Calu3 (cell line): ENCODE measurements around the gene ATP6V0B. TPM values are rescaled to one million over a fixed set of nuclear protein-coding genes. Genes with fewer than 3 reads are reported as not detected.
A peak's percentile ranks its signal among the peaks of the same experiment; 100 is the strongest.

Experiments
- BruUV-seq: library from RNA; stranded (reverse); fragments of 400-500 nt; replicated peaks from 2 replicates; lab custom pipeline; 2021; lab: Mats Ljungman, UMichigan
- CTCF ChIA-PET: fragments of 300-600 bp; sonication (Branson Sonifier 250); formaldehyde crosslinking; loops from one replicate; lab custom pipeline; 2022; ENCODE audit warnings: antibody characterized with exemption; lab: Charles Lee
- DNase-seq: peaks from one replicate; pipeline ENCODE4 v3.0.0; 2022
- H3K27ac Mint-ChIP-seq: one replicate; pipeline ENCODE4 v1.8.0; 2022; ENCODE audit warnings: mixed read lengths; ENCODE audit not compliant: unreplicated experiment
- H3K27me3 Mint-ChIP-seq: one replicate; pipeline ENCODE4 v1.8.0; 2022; ENCODE audit warnings: mixed read lengths; ENCODE audit not compliant: unreplicated experiment
- H3K36me3 Mint-ChIP-seq: one replicate; pipeline ENCODE4 v1.8.0; 2022; ENCODE audit warnings: mild to moderate bottlenecking, moderate library complexity, mixed read lengths; ENCODE audit not compliant: insufficient read depth, unreplicated experiment
- H3K4me1 Mint-ChIP-seq: one replicate; pipeline ENCODE4 v1.8.0; 2022; ENCODE audit warnings: mild to moderate bottlenecking, low read depth, mixed read lengths; ENCODE audit not compliant: unreplicated experiment
- H3K4me3 Mint-ChIP-seq: one replicate; pipeline ENCODE4 v1.8.0; 2022; ENCODE audit warnings: mild to moderate bottlenecking, low read depth, moderate library complexity, mixed read lengths; ENCODE audit not compliant: unreplicated experiment
- H3K9me3 Mint-ChIP-seq: one replicate; pipeline ENCODE4 v1.8.0; 2022; ENCODE audit warnings: low read depth, mixed read lengths; ENCODE audit not compliant: unreplicated experiment
- CTCF ChIP-seq: fragments of 200-600 bp; IDR thresholded peaks from one replicate; pipeline ENCODE4 v1.8.0; 2022; ENCODE audit warnings: antibody characterized with exemption; ENCODE audit not compliant: unreplicated experiment
- intact Hi-C: fragments of 100-400 bp; cut with micrococcal nuclease; formaldehyde crosslinking; loops from one replicate; pipeline ENCODE4 v1.10.0; 2022; ENCODE audit not compliant: unreplicated experiment
- total RNA-seq: library from RNA; stranded (reverse); gene quantifications from 2 replicates; pipeline ENCODE4 v1.2.3, GENCODE V29; 2022

ATP6V0B gene
- total RNA-seq, 1 experiment from 2014 or later = 141 TPM

- Mint-ChIP-seq H3K27ac (no peak overlapping the region), H3K9me3 (no peaks in the 10 kb centered on the region), H3K36me3 (peaks cover 24% of the 10 kb centered on the region), H3K27me3 (no peaks in the 10 kb centered on the region), H3K4me1 (peaks cover 51% of the 10 kb centered on the region), H3K4me3 (no peak overlapping the region)
- CTCF ChIA-PET = no interaction called here
- BruUV-seq = no TSS peak
- TF ChIP-seq CTCF = no peak
- DNase-seq = no peak
- intact Hi-C loops = no loop called here
Observed at GRCh38 chr1:43983253-43983899, 8.6 kb downstream of the ATP6V0B start.

- CTCF ChIA-PET = no interaction called here
- Mint-ChIP-seq H3K9me3 (no peaks in the 10 kb centered on the region), H3K4me3 (no peak overlapping the region), H3K27me3 (no peaks in the 10 kb centered on the region), H3K36me3 (peaks cover 15% of the 10 kb centered on the region), H3K4me1 (peaks cover 47% of the 10 kb centered on the region), H3K27ac (no peak overlapping the region)
- no TSS peak for BruUV-seq
- DNase-seq = no peak
- no peak for TF ChIP-seq CTCF
- intact Hi-C loops = no loop called here
Observed at GRCh38 chr1:43984855-43985254, 10.1 kb downstream of the ATP6V0B start.

- H3K4me1 Mint-ChIP-seq = peaks cover 38% of the 10 kb centered on the region
- intact Hi-C loops = no loop called here
- peaks cover 15% of the 10 kb centered on the region for H3K36me3 Mint-ChIP-seq
- CTCF ChIA-PET = interaction anchor here (0.6 to 1.0 kb wide), 2 partner anchors 17 to 20 kb away, joined by 4 to 6 read pairs; no protein-coding TSS in a partner anchor
- no TSS peak for BruUV-seq
- TF ChIP-seq CTCF = no peak
- DNase-seq = no peak
- H3K27ac Mint-ChIP-seq = no peak overlapping the region
- no peaks in the 10 kb centered on the region for H3K27me3 Mint-ChIP-seq
- H3K4me3 Mint-ChIP-seq = no peak overlapping the region
- H3K9me3 Mint-ChIP-seq = no peaks in the 10 kb centered on the region
Observed at GRCh38 chr1:43985984-43986595, 11.3 kb downstream of the ATP6V0B start.

GRCh38 chr1:43986712-43987111 lies 12.0 kb downstream of the ATP6V0B start:
- DNase-seq = peak; percentile 25
- Mint-ChIP-seq H3K27me3 (no peaks in the 10 kb centered on the region), H3K27ac (no peak overlapping the region), H3K4me3 (no peak overlapping the region), H3K36me3 (peaks cover 22% of the 10 kb centered on the region), H3K4me1 (peaks cover 38% of the 10 kb centered on the region), H3K9me3 (no peaks in the 10 kb centered on the region)
- CTCF ChIA-PET = interaction anchor here (0.6 to 1.0 kb wide), 3 partner anchors 20 to 224 kb away, joined by 3 to 6 read pairs (median 3); no protein-coding TSS in a partner anchor
- no TSS peak for BruUV-seq
- intact Hi-C loops = no loop called here
- no peak for TF ChIP-seq CTCF
